Measurements from ENCODE around the gene SCN2A. TPM values are rescaled to one million over a fixed set of nuclear protein-coding genes. Genes with fewer than 3 reads are reported as not detected.
"Not testable (repeated sequence)": the region's sequence is repeated elsewhere in the genome, so short reads cannot be mapped to it uniquely, and the experiment has no call there.

Gene SCN2A
- total and polyA plus RNA-seq, 9 of the 15 experiments (the other 6 are each of a cell fraction or from before 2014, with no cell fraction given) = 0.08 to 0.69 (median 0.31) TPM; not detected in 1

DNA sequence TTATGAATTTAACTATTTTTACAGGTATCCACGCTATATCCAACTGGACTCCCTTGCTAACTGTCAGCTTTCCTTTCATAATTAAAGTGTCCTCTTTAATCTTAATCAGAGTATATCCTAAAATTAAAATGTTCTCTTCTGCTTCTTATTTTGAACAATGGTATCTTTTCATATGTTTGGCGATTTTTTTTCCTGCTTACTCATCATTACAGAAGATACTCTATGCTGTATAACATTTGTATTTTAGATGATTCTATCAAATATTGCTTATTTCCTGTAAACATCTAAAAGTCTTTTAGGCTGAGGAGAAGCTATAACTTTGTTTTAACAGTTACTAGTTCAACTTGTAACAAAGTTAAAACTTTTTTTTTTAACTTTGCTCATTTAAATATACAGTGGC, 17.4 kb downstream of the SCN2A start:
- ChIA-PET CTCF (ENCODE audit: low intra/inter-chr PET ratio) (no interaction called here), POLR2A (no interaction called here)
- Histone ChIP-seq H3K79me2 (ENCODE audit: control insufficient read depth, insufficient read depth, low read length) (no peaks in the 10 kb centered on the region), H3K4me3 (no peak overlapping the region), H3K4me1 (replicated peaks in 1 of 2; ENCODE audit: control insufficient read depth in 2 of 2, insufficient read depth in 2 of 2, low read length in 2 of 2) (no peaks in the 10 kb centered on the region), H3K9ac (ENCODE audit: insufficient read depth in 1 of 2, low read depth in 2 of 2, low read length in 2 of 2) (no peak overlapping the region), H4K20me1 (replicated peaks; ENCODE audit: control insufficient read depth, insufficient read depth, low read length) (no peaks in the 10 kb centered on the region), H3K9me3 (replicated peaks; ENCODE audit: control insufficient read depth, insufficient read depth, low read depth, low read length) (no peaks in the 10 kb centered on the region), H3K27me3 (ENCODE audit: control insufficient read depth in 2 of 2, insufficient read depth in 2 of 2, low read length in 2 of 2) (no peaks in the 10 kb centered on the region), H2AFZ (ENCODE audit: low read depth, low read length) (no peak overlapping the region), H3K9me1 (ENCODE audit: control insufficient read depth, insufficient read depth, low read length) (no peaks in the 10 kb centered on the region), H3K36me3 (ENCODE audit: control insufficient read depth, insufficient read depth, low read length) (no peaks in the 10 kb centered on the region), H3K4me2 (ENCODE audit: insufficient read depth, low read length) (no peak overlapping the region), H3K27ac (ENCODE audit: extremely low read depth, low read depth, low read length) (no peak overlapping the region)
- intact Hi-C loops (cut with micrococcal nuclease) = no loop called here
- TF ChIP-seq CBX2 (IDR thresholded peaks at IDR 0.05; ENCODE audit: insufficient read depth, low read length, poor library complexity, severe bottlenecking) (no peak), ZNF316 (IDR thresholded peaks at IDR 0.05) (peak; percentile 59), ZFX (CRISPR knock-in tag; IDR thresholded peaks at IDR 0.05) (no peak)
- FAIRE-seq = no peak
- WGBS (ENCODE audit: insufficient coverage, low coverage, missing lambda C conversion rate) = 5% methylated on average over 2 of the region's 2 CpGs
- BruUV-seq (replicated peaks) = no TSS peak
- no peak for ATAC-seq
- in situ Hi-C loops (cut with MboI) = no loop called here
- no peak for DNase-seq (ENCODE audit: extremely low read depth in 1 of 4, low spot score in 3 of 4)

DNA sequence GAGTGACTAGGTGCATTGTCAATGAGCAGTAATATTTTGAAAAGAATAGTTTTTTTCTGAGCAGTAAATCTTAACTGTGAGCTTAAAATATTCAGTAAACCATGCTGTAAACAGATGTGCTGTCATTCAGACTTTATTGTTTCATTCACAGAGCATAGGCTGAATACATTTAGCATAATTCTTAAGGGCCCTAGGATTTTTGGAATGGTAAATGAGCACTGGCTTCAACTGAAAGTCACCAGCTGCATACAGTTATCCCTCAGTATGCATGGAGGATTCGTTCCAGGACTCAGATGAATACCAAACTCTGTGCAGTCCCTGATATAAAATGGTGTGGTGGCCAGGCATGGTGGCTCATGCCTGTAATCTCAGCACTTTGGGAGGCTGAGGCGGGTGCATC, 21.1 kb downstream of the SCN2A start:
- in situ Hi-C loops (cut with MboI); CTCF ChIA-PET (ENCODE audit: low intra/inter-chr PET ratio); ATAC-seq: not testable (repeated sequence)

More for the DNA sequence above, 21.1 kb downstream of the SCN2A start:
- BruUV-seq (replicated peaks); H3K9me3 ChIP-seq (replicated peaks; ENCODE audit: control insufficient read depth, insufficient read depth, low read depth, low read length); H3K36me3 ChIP-seq (ENCODE audit: control insufficient read depth, insufficient read depth, low read length); H3K4me2 ChIP-seq (ENCODE audit: insufficient read depth, low read length); FAIRE-seq; H2AFZ ChIP-seq (ENCODE audit: low read depth, low read length); H3K79me2 ChIP-seq (ENCODE audit: control insufficient read depth, insufficient read depth, low read length); H3K4me3 ChIP-seq; H3K27me3 ChIP-seq (ENCODE audit: control insufficient read depth in 2 of 2, insufficient read depth in 2 of 2, low read length in 2 of 2); H3K9ac ChIP-seq (ENCODE audit: insufficient read depth in 1 of 2, low read depth in 2 of 2, low read length in 2 of 2); H3K9me1 ChIP-seq (ENCODE audit: control insufficient read depth, insufficient read depth, low read length); H3K27ac ChIP-seq (ENCODE audit: extremely low read depth, low read depth, low read length); intact Hi-C loops (cut with micrococcal nuclease); H3K4me1 ChIP-seq (replicated peaks in 1 of 2; ENCODE audit: control insufficient read depth in 2 of 2, insufficient read depth in 2 of 2, low read length in 2 of 2); DNase-seq (ENCODE audit: extremely low read depth in 1 of 4, low spot score in 3 of 4); H4K20me1 ChIP-seq (replicated peaks; ENCODE audit: control insufficient read depth, insufficient read depth, low read length): not testable (repeated sequence)
- 0% methylated on average over 2 of the region's 2 CpGs for WGBS (ENCODE audit: insufficient coverage, low coverage, missing lambda C conversion rate)
- POLR2A ChIA-PET = interaction anchor here (0.7 kb wide), 1 partner anchor 82 kb away, joined by 3 read pairs; no protein-coding TSS in a partner anchor
